Panc1 (cell line): Measurements from ENCODE around the gene EPB41L5. TPM values are rescaled to one million over a fixed set of nuclear protein-coding genes. Genes with fewer than 3 reads are reported as not detected.
A peak's percentile ranks its signal among the peaks of the same experiment; 100 is the strongest.

Experiments used
- ATAC-seq: fragments of 200-7000 bp; cut with Tn5 transposase; 2 replicates; pipeline ENCODE4 v1.9.1; 2020; ENCODE audit warnings: mild to moderate bottlenecking, moderate library complexity
- BruUV-seq: library from RNA; stranded (reverse); fragments of 400-500 nt; replicated peaks from 2 replicates; lab custom pipeline; 2021; lab: Mats Ljungman, UMichigan
- CTCF ChIA-PET: fragments of 300-600 bp; sonication (Branson Sonifier 250); formaldehyde crosslinking; loops from one replicate; lab custom pipeline; 2022; ENCODE audit warnings: antibody characterized with exemption; lab: Charles Lee
- POLR2A ChIA-PET: fragments of 300-600 bp; sonication (Branson Sonifier 250); formaldehyde crosslinking; loops from one replicate; lab custom pipeline; 2022; ENCODE audit warnings: antibody characterized with exemption; lab: Charles Lee
- DNase-seq: peaks from one replicate; pipeline ENCODE4 v3.0.0-alpha.2; 2010; ENCODE audit warnings: low read depth, low spot score
- H3K27ac ChIP-seq: 2 replicates; pipeline ENCODE4 v1.5.1; 2011; ENCODE audit warnings: mild to moderate bottlenecking, low read length, inconsistent platforms
- H3K27me3 ChIP-seq: fragments of 200-500 bp; sonication (Bioruptor generic); 2 replicates; pipeline ENCODE4 v1.6.0; 2014; ENCODE audit warnings: low read length, inconsistent platforms; ENCODE audit not compliant: control insufficient read depth, insufficient read depth
- H3K36me3 ChIP-seq: fragments of 200-500 bp; sonication (Bioruptor generic); 2 replicates; pipeline ENCODE4 v1.5.1; 2014; ENCODE audit warnings: inconsistent platforms, mild to moderate bottlenecking, low read length, moderate library complexity; ENCODE audit not compliant: control insufficient read depth, insufficient read depth
- H3K4me1 ChIP-seq: 2 replicates; pipeline ENCODE4 v1.5.1; 2011; ENCODE audit warnings: inconsistent platforms, mild to moderate bottlenecking, low read length, moderate library complexity; ENCODE audit not compliant: control insufficient read depth, insufficient read depth
- H3K4me3 ChIP-seq, 2 experiments: 2 replicates each; pipeline ENCODE4 v1.5.1; 2011 to 2012; ENCODE audit warnings: low read depth in 2 of 2, low read length in 2 of 2, mild to moderate bottlenecking in 2 of 2, inconsistent platforms in 1 of 2, moderate library complexity in 1 of 2
- H3K9me3 ChIP-seq: fragments of 200-500 bp; sonication (Bioruptor generic); 2 replicates; pipeline ENCODE4 v1.5.1; 2014; ENCODE audit warnings: low read depth, mild to moderate bottlenecking, inconsistent platforms, low read length, moderate library complexity; ENCODE audit not compliant: control insufficient read depth, insufficient read depth
- CTCF ChIP-seq: fragments of 450-650 bp; IDR thresholded peaks from 2 replicates; pipeline ENCODE4 v1.5.1; 2017; ENCODE audit warnings: mild to moderate bottlenecking
- POLR2AphosphoS5 ChIP-seq: IDR thresholded peaks from 2 replicates; pipeline ENCODE4 v1.6.1; 2012; ENCODE audit warnings: mild to moderate bottlenecking, low read depth, low read length, moderate library complexity
- REST ChIP-seq, 2 experiments: IDR thresholded peaks; 2 replicates each; pipeline ENCODE4 v1.6.1; 2011 to 2012; ENCODE audit warnings: low read depth in 2 of 2, control low read depth in 1 of 2, low read length in 1 of 2, mild to moderate bottlenecking in 1 of 2, moderate library complexity in 1 of 2; ENCODE audit not compliant: insufficient read depth in 1 of 2
- SIN3A ChIP-seq: IDR thresholded peaks from 2 replicates; pipeline ENCODE4 v1.6.1; 2012; ENCODE audit warnings: low read depth, mild to moderate bottlenecking, low read length, moderate library complexity, borderline replicate concordance; ENCODE audit not compliant: insufficient read depth
- TCF7L2 ChIP-seq: IDR thresholded peaks from 2 replicates; pipeline ENCODE4 v1.6.1; 2011; ENCODE audit warnings: mild to moderate bottlenecking, low read depth, low read length, inconsistent platforms
- in situ Hi-C: cut with HindIII; loops from 2 replicates; pipeline ENCODE4 v1.10.0; 2016; ENCODE audit warnings: low sequenced_read_pairs, low pct_unique_long_range_greater_than_20kb
- intact Hi-C: fragments of 100-400 bp; cut with micrococcal nuclease; formaldehyde crosslinking; loops from one replicate; pipeline ENCODE4 v1.10.0; 2022; ENCODE audit not compliant: unreplicated experiment
- total RNA-seq: library from RNA; stranded (reverse); gene quantifications from one replicate; pipeline ENCODE4 v1.2.1, GENCODE V29; 2021; ENCODE audit not compliant: unreplicated experiment

EPB41L5 gene
- total RNA-seq, 1 experiment from 2014 or later: 42.2 TPM

DNA sequence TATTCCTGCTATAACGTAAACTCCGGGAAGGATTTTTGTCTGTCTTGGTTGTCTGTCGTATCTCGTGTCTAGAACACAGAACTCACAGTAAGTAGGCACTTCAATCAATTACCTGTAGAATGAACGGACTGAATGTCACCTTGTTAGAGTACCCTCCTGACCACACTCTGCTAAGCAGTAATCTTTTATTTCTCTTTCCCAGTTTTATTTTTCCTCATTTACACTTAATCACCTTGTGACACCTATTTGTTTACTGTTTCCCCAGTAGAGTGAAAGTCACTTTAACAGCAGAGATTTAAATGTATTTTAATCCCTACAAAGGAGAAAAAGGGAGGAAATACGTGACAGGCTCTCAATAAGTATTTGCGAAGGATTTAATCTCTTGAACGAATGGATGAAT is 514 bp upstream of the EPB41L5 start:
- DNase-seq: peak; percentile 28
- in situ Hi-C loops: no loop called here
- H3K4me3 ChIP-seq: peak overlapping the region; percentile 82 to 87
- POLR2A ChIA-PET: no interaction called here
- TF ChIP-seq CTCF: no peak
- TF ChIP-seq POLR2AphosphoS5: no peak
- no peak for TF ChIP-seq SIN3A
- TF ChIP-seq REST (IDR thresholded peaks at IDR 0.05; ENCODE audit: insufficient read depth in 1 of 2, low read depth in 2 of 2, low read length in 1 of 2): no peak
- no peak for TF ChIP-seq TCF7L2
- CTCF ChIA-PET: interaction anchor here (0.7 kb wide), 1 partner anchor 603 kb away, joined by 9 read pairs; no protein-coding TSS in a partner anchor
- H3K9me3 ChIP-seq: no peaks in the 10 kb centered on the region
- no peaks in the 10 kb centered on the region for H3K27me3 ChIP-seq
- ATAC-seq: peak; percentile 6
- no peaks in the 10 kb centered on the region for H3K36me3 ChIP-seq
- H3K4me1 ChIP-seq: peaks cover 18% of the 10 kb centered on the region
- H3K27ac ChIP-seq: peak overlapping the region; percentile 87
- BruUV-seq: no TSS peak
- intact Hi-C loops: no loop called here

GRCh38 chr2:120013597-120014223 is 833 bp downstream of the EPB41L5 start:
- peak; percentile 5; the same call in 1 of the 2 replicates for ATAC-seq
- POLR2A ChIA-PET: no interaction called here

More at GRCh38 chr2:120013597-120014223, 833 bp downstream of the EPB41L5 start:
- Histone ChIP-seq H3K27me3 (no peaks in the 10 kb centered on the region), H3K27ac (peak overlapping the region; percentile 80), H3K4me1 (peaks cover 19% of the 10 kb centered on the region), H3K36me3 (no peaks in the 10 kb centered on the region), H3K9me3 (no peaks in the 10 kb centered on the region), H3K4me3 (peak overlapping the region; percentile 82 to 87)
- BruUV-seq: TSS peak; percentile 84
- TF ChIP-seq CTCF: no peak
- no peak for TF ChIP-seq SIN3A
- no peak for TF ChIP-seq POLR2AphosphoS5
- no peak for TF ChIP-seq REST (IDR thresholded peaks at IDR 0.05; ENCODE audit: insufficient read depth in 1 of 2, low read depth in 2 of 2, low read length in 1 of 2)
- no peak for TF ChIP-seq TCF7L2
- intact Hi-C loops (no loop called here), in situ Hi-C loops (no loop called here)
- CTCF ChIA-PET: no interaction called here
- no peak for DNase-seq
